Keratinocyte (primary cell): ENCODE data around the gene JAKMIP1. TPM values are rescaled to one million over a fixed set of nuclear protein-coding genes. Genes with fewer than 3 reads are reported as not detected.

Experiments
- DNase-seq: peaks from one replicate; pipeline ENCODE4 v3.0.0-alpha.2; 2011; ENCODE audit warnings: low read depth, missing footprints, low spot score
- FAIRE-seq: peaks from 2 replicates; lab custom pipeline; 2011; peaks lifted over from hg19 to GRCh38; lab: Jason Lieb, UNC
- H2AFZ ChIP-seq: 2 replicates; pipeline ENCODE4 v1.6.0; 2012; ENCODE audit warnings: low read length, control low read depth, inconsistent platforms; ENCODE audit not compliant: control insufficient read depth
- H3K27ac ChIP-seq: 2 replicates; pipeline ENCODE4 v1.5.1; 2011; ENCODE audit warnings: low read length; ENCODE audit not compliant: control insufficient read depth, insufficient read depth
- H3K27me3 ChIP-seq: 3 replicates; pipeline ENCODE4 v1.6.0; 2011; ENCODE audit warnings: low read length; ENCODE audit not compliant: control insufficient read depth, insufficient read depth; ENCODE audit errors: extremely low read depth
- H3K36me3 ChIP-seq, 2 experiments: 2 replicates in 1 of 2; 3 replicates in 1 of 2; pipeline ENCODE4 v1.5.1; 2011; ENCODE audit warnings: low read length in 2 of 2, mild to moderate bottlenecking in 1 of 2; ENCODE audit not compliant: control insufficient read depth in 2 of 2, insufficient read depth in 2 of 2; ENCODE audit errors: extremely low read depth in 1 of 2
- H3K4me1 ChIP-seq: 3 replicates; pipeline ENCODE4 v1.5.1; 2011; ENCODE audit warnings: low read length; ENCODE audit not compliant: control insufficient read depth, insufficient read depth; ENCODE audit errors: extremely low read depth
- H3K4me2 ChIP-seq: 3 replicates; pipeline ENCODE4 v1.6.0; 2011; ENCODE audit warnings: low read depth, low read length; ENCODE audit not compliant: control insufficient read depth, insufficient read depth; ENCODE audit errors: extremely low read depth
- H3K4me3 ChIP-seq, 3 experiments: fragments of 200-600 bp in 1 of 3; sonication (generic) in 1 of 3; 2 replicates in 2 of 3; 3 replicates in 1 of 3; pipeline ENCODE4 v1.5.1; 2011 to 2016; ENCODE audit warnings: low read length in 3 of 3, mild to moderate bottlenecking in 3 of 3, control low read depth in 2 of 3, inconsistent platforms in 1 of 3, low read depth in 1 of 3, mixed read lengths in 1 of 3, mixed run types in 1 of 3, moderate library complexity in 1 of 3; ENCODE audit not compliant: control insufficient read depth in 2 of 3, insufficient read depth in 2 of 3; ENCODE audit errors: extremely low read depth in 1 of 3
- H3K79me2 ChIP-seq: 2 replicates; pipeline ENCODE4 v1.6.0; 2012; ENCODE audit warnings: low read length; ENCODE audit not compliant: control insufficient read depth, insufficient read depth
- H3K9ac ChIP-seq: 3 replicates; pipeline ENCODE4 v1.6.0; 2011; ENCODE audit warnings: low read length; ENCODE audit not compliant: control insufficient read depth, insufficient read depth; ENCODE audit errors: extremely low read depth
- H3K9me1 ChIP-seq: 3 replicates; pipeline ENCODE4 v1.6.0; 2011; ENCODE audit warnings: low read length; ENCODE audit not compliant: control insufficient read depth, insufficient read depth; ENCODE audit errors: extremely low read depth
- H3K9me3 ChIP-seq: 2 replicates; pipeline ENCODE4 v1.5.1; 2012; ENCODE audit warnings: low read depth, low read length; ENCODE audit not compliant: control insufficient read depth
- H4K20me1 ChIP-seq: 3 replicates; pipeline ENCODE4 v1.6.0; 2011; ENCODE audit warnings: low read length; ENCODE audit not compliant: control insufficient read depth, insufficient read depth; ENCODE audit errors: extremely low read depth
- CTCF ChIP-seq, 3 experiments: IDR thresholded peaks in 1 of 3; conservative IDR thresholded peaks in 1 of 3; optimal IDR thresholded peaks in 1 of 3; 2 replicates in 2 of 3; 3 replicates in 1 of 3; pipeline versions ENCODE3 to v1.5.1; 2011; ENCODE audit warnings: low read length in 3 of 3, mild to moderate bottlenecking in 3 of 3, moderate library complexity in 2 of 3, control low read depth in 1 of 3, inconsistent platforms in 1 of 3; ENCODE audit not compliant: insufficient read depth in 2 of 3; ENCODE audit errors: extremely low read depth in 1 of 3
- EZH2 ChIP-seq: IDR thresholded peaks from one replicate; pipeline ENCODE4 v1.6.1; 2012; ENCODE audit warnings: inconsistent platforms, mild to moderate bottlenecking, low read length, moderate library complexity
- dilution Hi-C: fragments of 300-500 bp; cut with MboI; formaldehyde crosslinking; loops from one replicate; pipeline ENCODE4 v1.7.0; 2020; ENCODE audit warnings: low sequenced_read_pairs; ENCODE audit not compliant: extremely low pct_ligation_motif_present
- polyA plus RNA-seq, 5 experiments: library from polyadenylated mRNA; depleted of rRNA in 3 of 5; stranded (reverse) in 3 of 5; stranded (forward) in 1 of 5; unstranded in 1 of 5; fragments of >200 nt; gene quantifications; 1 replicate in 1 of 5; 2 replicates in 3 of 5; 3 replicates in 1 of 5; pipeline versions ENCODE4 v1.2.1 to v1.2.3, GENCODE V29; 2011 to 2012; ENCODE audit warnings: missing spikeins in 2 of 5, low read depth in 1 of 5, low replicate concordance in 1 of 5

JAKMIP1 gene
- polyA plus RNA-seq, 1 donor (not counting 4 experiments of a cell fraction or from before 2014, with no cell fraction given), result not detected

GRCh38 chr4:6063684-6064083 lies 136.7 kb downstream of the JAKMIP1 start:
- Histone ChIP-seq H3K27me3 (no peaks in the 10 kb centered on the region), H3K4me1 (no peaks in the 10 kb centered on the region), H2AFZ (no peak overlapping the region), H3K27ac (no peak overlapping the region), H3K4me2 (no peak overlapping the region), H3K9ac (no peak overlapping the region), H3K36me3 (no peaks in the 10 kb centered on the region), H4K20me1 (no peaks in the 10 kb centered on the region), H3K79me2 (no peaks in the 10 kb centered on the region), H3K4me3 (no peak overlapping the region), H3K9me1 (no peaks in the 10 kb centered on the region), H3K9me3 (peaks cover 11% of the 10 kb centered on the region)
- TF ChIP-seq EZH2 (no peak), CTCF (optimal IDR thresholded peaks at IDR 0.05 in 1 of 3, IDR thresholded peaks at IDR 0.05 in 1 of 3, conservative IDR thresholded peaks at IDR 0.05 in 1 of 3; ENCODE audit: extremely low read depth in 1 of 3, insufficient read depth in 2 of 3, low read length in 3 of 3) (no peak)
- DNase-seq, result no peak
- dilution Hi-C loops, result no loop called here
- no peak for FAIRE-seq

- Histone ChIP-seq H3K9me1 (no peaks in the 10 kb centered on the region), H3K79me2 (no peaks in the 10 kb centered on the region), H2AFZ (no peak overlapping the region), H3K9me3 (peaks cover 18% of the 10 kb centered on the region), H3K9ac (no peak overlapping the region), H3K4me3 (no peak overlapping the region), H3K4me1 (no peaks in the 10 kb centered on the region), H3K36me3 (no peaks in the 10 kb centered on the region), H3K27ac (no peak overlapping the region), H3K27me3 (no peaks in the 10 kb centered on the region), H4K20me1 (no peaks in the 10 kb centered on the region), H3K4me2 (no peak overlapping the region)
- DNase-seq, result no peak
- dilution Hi-C loops, result no loop called here
- no peak for FAIRE-seq
- TF ChIP-seq CTCF (optimal IDR thresholded peaks at IDR 0.05 in 1 of 3, IDR thresholded peaks at IDR 0.05 in 1 of 3, conservative IDR thresholded peaks at IDR 0.05 in 1 of 3; ENCODE audit: extremely low read depth in 1 of 3, insufficient read depth in 2 of 3, low read length in 3 of 3) (no peak), EZH2 (no peak)
Measured at GRCh38 chr4:6062133-6062532, 138.2 kb downstream of the JAKMIP1 start.
